ENCODE measurements around the gene PARVA.

PARVA gene

DNA sequence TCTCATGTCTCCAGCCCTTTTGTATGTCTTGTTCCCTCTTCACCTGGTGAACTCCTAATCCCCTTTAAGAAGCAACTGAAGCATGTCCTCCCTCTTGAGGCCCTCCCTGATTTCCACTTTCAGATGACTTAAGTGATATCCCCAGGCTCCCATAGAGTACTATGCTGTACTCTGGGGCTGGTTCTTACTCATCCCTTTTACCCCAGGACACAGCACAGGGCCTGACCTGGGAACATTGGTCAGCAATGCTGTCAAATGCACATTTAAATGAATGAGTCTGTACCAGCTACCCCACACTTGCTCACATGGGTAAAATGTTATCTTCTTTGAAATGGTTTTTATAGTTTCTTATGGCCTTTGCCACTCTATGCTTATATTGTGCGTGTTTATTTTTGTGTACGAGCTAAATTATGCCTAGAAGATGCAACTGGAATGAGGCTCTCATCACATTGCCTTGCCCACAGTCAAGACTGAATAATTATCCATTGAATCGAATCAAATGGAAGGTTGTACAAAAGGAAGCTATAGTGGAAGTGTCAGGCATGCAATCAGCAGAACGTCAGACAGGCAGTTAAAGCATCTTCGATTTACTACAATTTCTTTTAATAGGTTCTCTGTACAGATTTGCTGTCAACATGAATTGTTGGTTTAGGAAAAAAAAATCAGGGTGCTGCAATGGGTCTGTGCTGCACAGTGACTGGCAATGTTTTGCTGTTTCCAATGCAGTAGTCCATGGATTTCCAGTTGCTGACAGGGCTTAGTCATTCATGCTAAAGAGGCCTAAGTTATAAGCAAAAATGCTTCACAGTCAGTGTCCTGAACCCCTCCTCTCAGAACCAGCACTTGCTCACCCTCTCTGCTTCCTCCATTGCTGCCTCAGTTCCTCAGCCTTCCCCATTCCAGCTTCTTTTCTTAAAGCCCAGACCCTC, 79.5 kb downstream of the PARVA start:
- DNase-seq (ENCODE audit: low spot score) (no peak), FAIRE-seq (no peak)

DNA sequence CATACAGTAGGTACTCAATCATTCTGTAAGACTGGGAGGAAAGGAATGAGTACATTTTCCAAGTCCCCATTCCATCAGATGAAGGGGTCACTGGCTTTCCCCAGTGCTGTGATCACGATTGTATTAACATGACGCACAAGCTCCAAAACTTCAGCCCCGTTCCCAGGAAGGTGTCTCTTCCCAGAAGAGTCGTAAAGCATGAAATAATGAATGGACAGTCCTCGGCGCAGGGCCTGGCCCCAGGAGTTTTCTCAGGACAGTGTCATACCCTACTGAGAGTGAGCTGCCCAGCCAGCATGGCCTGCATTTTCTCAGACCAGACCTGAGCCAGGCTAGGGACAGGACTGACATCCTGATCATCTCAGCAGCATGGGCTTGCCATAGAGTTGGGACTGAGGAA, 80.7 kb downstream of the PARVA start:
- no peak for FAIRE-seq
- no peak for DNase-seq (ENCODE audit: low spot score)

DNA sequence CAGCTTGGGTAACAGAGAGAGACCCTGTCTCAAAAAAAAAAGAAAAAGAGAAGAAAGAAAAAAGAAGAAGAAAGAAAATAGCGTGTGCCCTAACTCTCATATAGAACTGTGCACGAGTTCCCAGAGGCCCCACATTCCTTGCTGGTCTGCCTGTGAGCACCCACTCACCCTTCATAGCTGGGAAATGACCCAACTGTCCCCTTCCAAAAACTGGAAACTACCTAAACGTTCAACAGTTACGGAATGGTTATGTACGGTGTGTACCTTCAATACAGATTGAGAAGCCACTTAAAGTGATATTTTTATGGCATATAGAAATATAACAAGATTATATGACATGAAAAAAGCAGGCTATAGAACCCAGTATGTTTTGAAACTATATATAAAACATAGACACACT, 82.0 kb downstream of the PARVA start:
- DNase-seq (ENCODE audit: low spot score): no peak
- no peak for FAIRE-seq

DNA sequence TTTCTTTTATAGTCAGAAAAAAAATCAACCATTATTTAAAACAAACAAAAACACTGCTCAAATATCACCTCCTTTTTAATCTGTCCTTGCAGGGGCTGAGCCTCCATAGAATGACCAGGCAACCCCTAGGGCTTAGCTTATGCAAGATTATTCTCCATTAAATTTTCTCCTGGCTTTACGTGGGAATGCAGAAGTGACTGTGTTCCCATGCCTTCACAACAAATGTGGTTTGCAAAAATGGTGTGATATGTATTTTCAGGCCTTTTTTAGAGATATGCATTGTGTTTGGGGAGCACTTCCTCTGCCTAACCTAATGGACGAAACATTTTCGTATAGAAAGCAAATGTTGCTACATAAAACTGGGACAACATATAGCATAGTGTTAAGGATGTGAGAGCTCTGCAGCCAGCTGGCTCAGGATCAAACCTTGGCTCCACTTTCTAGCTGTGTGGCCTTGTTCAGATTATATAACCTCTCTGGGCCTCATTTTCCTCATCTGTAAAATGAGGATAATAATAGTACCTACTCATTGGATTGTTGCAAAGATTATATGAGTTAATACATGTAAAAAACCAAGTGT, 82.6 kb downstream of the PARVA start:
- FAIRE-seq (no peak), DNase-seq (ENCODE audit: low spot score) (no peak)

DNA sequence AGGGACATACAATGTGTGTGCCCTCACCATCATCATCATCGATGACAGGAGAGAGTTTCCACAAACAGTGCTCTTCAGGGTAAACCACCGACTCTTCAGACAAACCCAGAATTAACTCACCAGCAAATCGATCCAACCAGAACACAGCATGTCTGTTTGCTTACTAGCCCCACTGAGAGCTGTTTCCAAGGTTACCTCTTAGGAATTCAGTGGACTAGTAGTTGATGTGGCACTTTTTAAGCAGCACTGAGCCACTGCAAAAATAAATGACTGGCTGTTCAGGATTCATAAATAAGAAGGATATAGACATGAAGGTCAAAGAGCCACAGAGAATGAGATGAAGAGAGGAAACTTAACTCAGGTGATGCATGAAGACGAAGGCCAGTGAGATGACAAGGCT, 83.1 kb downstream of the PARVA start:
- DNase-seq (ENCODE audit: low spot score) (no peak), FAIRE-seq (no peak)

DNA sequence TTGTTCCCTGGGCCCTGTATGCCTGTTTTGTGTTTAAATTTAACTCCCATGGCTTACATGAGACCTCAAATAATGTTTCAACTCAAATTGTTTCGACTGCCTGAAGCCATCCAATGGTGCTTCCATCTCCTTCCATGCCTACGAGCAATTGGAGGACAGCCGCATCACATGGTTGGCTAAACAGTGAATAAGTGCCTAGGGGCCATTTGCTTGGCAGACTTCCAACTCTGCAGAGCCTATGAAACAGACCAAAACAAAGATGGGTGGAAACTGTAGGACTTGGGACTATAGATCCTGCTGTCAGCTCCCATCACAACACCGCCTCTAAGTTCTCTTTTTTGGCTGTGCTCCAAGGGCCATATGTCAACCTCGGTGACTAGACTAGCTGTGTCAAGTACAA, 84.1 kb downstream of the PARVA start:
- FAIRE-seq (no peak), DNase-seq (ENCODE audit: low spot score) (no peak)

DNA sequence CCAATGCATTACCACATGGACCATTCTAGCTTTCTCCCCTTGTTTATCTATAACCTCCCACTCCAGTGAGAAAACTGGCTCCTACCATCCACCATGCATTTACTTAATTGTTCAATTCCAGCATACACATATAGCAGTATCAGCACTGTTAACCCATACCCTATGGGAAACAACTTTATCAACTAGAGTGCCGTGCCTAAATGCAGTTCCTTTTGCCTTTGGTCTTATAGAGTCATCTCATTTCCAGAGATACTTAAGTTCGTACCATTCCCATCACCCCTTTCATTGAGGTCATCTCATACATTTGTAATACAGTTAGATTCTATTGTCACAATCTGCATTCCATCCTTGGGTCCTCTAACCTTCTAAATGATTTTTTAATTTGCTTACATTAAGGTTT, 86.9 kb downstream of the PARVA start:
- no peak for FAIRE-seq

DNA sequence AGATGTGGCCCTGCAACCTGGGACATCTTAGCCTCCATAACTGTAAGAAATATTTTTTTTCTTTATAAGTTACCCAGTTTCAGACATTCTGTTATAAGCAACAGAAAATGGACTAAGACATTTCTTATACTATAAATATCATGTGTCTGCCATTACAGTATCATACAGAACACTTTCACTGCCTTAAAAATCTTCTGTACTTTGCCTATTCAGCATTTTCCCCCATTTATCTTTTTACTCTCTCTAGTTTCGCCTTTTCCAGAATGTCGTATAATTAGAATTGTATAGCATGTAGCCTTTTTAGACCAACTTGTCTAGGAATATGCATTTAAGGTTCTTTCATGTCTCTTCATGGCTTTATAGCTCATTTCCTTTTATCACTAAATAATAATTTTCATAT, 88.0 kb downstream of the PARVA start:
- FAIRE-seq: no peak

More for the DNA sequence above, 86.9 kb downstream of the PARVA start:
- no peak for DNase-seq (ENCODE audit: low spot score)

DNA sequence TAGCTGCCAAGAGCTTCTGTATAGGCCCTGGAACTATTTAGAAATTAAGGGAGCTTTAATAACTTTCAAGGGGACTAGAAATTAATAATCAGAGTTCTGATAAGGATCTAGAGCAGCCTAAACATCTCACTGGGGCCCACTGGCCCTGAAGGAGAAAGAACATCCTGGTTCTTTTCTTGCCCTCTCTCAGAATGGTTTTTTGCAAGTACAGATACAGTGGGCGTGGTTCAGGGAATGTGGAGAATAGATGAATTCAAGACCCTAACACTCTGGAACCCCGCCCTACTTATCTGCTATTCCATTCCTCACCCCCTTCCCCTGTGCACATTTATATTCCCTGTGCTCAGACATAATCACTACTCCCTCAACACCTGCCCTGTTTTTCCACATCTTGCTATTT, 90.2 kb downstream of the PARVA start:
- FAIRE-seq (no peak), DNase-seq (ENCODE audit: low spot score) (no peak)

More for the DNA sequence above, 88.0 kb downstream of the PARVA start:
- no peak for DNase-seq (ENCODE audit: low spot score)

DNA sequence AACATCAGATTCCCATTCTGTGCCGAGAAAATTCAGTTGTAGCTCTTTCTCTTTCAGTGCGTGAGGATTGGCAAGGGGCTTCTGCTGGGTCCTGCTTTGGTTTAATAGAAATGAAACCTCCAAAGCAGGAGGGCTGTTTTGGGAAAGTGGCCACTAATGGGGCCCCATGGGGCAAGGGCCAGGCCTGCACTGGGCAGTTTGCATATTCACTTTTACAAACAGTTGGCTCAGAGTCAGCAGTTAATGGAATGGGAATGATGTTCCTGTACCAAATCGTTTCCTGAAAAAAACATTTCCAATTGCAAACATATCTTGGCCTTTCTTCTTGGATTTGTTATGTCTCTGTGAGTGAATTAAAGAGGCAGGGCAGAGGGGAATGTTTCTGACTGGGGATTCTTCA, 92.1 kb downstream of the PARVA start:
- DNase-seq (ENCODE audit: low spot score): no peak
- no peak for FAIRE-seq

DNA sequence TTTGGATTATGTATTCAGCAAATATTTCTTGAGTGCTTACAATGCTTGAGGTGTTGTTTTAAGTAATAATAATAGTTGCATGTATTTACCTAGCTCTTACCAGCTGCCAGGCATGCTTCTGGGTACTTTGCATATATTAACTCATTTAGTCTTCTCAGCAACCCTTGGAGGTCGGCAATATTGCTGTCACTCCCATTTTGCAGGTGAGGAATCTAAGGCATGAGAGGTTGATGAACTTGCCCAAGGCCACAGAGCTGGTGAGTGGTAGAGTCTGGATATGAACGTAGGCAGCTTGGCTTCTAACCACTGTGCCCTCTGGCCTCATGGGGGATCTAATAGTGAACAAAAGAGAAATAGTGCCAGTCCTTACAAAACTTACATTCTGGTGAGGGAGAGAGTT, 92.9 kb downstream of the PARVA start:
- FAIRE-seq (no peak), DNase-seq (ENCODE audit: low spot score) (no peak)

DNA sequence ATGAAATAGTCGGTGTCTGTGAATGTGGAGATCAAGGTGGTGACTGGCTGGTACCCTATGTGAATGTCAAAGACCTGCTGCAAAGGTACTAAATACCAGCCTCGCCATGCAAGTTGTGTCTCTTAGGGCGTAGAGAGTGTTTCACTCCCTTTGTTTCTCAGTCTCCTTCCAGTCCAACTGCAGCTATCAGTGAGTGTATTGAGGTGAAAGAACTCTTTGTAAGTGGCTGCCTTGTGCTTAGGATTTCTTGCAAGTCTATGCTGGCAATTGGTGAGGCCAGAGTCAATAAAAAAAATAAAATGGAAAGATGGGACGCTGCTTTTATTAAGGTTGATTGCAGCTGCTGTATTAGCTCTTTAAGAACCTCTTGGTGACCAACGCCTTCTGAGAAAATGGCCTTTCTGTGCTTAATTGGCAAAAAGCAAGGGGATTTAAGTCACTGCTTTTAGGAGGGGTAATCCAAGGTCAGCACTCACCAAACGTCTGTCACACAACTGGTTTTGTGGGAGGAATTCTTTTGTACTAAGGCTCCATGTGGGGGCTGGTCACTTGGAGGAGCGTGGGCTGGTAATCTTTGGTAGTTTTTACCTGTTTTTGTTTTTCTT, 95.1 kb downstream of the PARVA start:
- DNase-seq (ENCODE audit: low spot score) (no peak), FAIRE-seq (no peak)

DNA sequence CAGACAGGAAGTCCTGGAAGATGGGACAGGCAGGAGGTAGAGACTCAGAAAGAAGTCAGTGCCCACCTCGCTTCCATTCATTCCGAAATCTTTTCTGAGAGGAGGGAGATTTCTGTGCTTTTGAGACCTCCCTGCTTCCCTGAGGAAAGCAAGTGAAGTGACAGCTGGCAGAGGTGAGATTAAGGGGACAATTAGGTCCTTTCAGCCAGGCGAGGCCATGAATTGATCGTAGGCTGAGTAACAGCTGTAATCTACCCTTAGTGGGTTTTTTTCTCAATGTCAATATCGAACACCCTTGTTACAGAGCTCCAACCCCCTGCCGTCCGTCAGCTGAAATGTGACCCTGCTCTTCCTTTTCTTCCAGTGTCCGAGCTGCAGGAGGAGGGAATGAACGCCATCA, 96.0 kb downstream of the PARVA start:
- no peak for DNase-seq (ENCODE audit: low spot score)
- FAIRE-seq: no peak

DNA sequence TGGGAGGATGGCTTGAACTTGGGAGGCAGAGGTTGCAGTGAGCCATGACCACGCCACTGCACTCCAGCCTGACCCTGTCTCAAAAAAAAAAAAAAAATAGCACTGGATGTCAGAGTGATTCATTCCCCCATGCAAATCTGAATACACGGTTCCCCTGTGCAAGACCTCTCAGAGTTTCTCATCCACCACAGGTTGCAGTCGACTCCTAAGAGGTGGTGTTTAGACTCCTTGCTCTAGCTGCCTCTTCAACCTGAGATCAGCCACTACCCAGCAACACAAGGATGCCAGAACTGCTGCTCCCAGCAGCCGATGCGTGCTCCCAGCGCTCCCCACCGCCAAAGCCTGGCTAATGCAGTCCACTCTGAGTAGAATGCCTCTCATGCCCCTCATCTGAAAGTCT, 97.5 kb downstream of the PARVA start:
- FAIRE-seq (no peak), DNase-seq (ENCODE audit: low spot score) (no peak)

DNA sequence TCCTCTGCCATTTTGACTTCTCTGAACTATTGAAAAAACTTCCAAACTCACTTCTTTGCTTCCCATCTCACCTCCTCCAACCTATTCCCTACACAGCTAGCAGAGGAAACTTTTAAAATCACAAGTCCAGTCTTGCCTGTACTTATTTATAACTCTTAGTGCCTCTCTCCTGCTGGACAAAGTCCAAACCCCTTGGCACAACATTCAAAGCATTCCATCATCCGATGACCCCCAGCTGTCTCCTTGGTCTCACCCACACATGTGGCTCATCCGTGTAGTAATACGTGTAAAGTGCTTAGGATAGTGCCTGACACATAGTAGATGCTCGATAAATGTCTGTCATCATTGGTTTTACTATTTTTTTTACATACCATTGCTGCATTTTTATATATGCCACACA, 101.4 kb downstream of the PARVA start:
- DNase-seq (ENCODE audit: low spot score) (no peak), FAIRE-seq (no peak)

DNA sequence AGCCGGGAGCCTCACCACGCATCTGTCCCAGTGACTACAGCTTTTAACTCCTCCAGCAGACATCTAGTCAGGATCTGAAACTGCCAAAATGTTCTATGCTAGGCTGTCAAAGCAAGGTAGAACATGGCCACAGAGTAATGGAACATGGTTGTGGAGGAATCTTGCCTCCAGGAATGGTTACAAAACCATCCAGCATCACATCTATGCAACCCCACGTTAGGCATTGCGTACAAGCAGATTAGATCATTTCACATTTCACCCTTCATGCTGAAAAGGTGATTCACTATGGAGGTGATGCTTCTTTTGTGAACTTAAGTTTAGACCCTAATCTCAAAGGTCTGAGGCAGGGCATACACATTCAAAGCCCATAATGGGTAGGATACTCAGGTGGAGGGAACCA, 103.0 kb downstream of the PARVA start:
- FAIRE-seq (no peak), DNase-seq (ENCODE audit: low spot score) (no peak)

DNA sequence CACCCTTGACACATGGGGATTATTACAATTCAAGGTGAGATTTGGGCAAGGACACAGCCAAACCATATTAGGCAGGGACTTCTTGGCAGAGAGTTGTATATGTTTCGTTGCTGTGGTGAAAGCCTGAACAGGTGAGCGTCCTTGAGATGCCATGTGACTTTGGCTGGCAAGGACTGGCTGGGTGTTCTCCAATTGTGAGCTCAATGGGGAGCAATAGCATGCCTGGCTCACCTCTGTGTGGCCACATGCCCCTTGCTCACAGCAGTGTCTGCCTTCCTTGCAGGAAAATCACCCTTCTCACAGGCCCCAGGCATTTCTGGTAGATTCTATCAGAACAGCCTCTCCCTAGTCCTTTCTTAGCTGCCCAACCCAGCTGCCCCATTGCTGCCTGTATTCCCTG, 105.5 kb downstream of the PARVA start:
- FAIRE-seq (no peak), DNase-seq (ENCODE audit: low spot score) (no peak)

DNA sequence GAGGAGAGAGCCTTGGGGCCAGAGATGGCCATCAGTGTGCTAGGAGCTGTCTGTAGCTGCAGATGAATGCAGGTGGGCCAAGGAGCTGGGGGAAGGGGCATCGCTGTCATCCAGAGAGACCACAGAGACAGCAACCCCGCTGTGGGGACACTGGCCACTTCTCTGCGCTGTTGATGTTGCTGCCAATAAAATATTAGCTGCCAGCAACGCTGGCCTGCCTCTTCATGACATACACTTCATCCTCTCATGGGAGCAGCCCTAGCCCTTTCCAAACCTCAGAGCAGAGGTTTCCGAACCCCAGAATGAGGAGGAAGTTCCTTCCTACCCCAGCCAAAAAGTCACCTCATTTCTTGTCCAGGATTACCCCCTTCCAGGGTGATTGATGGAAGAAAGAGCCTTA, 106.2 kb downstream of the PARVA start:
- DNase-seq (ENCODE audit: low spot score) (no peak), FAIRE-seq (no peak)

DNA sequence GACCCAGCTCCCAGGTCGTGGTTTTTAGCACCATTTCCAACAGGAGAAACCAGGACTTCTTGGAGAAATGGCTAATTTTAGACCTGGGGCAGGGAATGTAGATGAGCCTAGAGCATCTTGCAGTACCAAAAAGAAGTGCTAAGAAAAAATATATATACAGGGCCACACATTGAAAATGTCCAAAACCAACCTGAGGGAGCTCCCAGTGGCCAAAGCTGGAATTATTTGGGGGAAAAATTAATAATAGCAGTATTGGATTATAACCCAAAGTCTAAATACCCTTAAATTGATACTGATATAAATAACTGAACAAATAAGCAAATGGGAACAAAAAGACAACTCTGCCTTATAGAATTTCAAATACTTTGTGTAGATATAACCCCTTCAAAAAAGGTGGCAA, 108.0 kb downstream of the PARVA start:
- FAIRE-seq: no peak
- DNase-seq (ENCODE audit: low spot score): no peak

DNA sequence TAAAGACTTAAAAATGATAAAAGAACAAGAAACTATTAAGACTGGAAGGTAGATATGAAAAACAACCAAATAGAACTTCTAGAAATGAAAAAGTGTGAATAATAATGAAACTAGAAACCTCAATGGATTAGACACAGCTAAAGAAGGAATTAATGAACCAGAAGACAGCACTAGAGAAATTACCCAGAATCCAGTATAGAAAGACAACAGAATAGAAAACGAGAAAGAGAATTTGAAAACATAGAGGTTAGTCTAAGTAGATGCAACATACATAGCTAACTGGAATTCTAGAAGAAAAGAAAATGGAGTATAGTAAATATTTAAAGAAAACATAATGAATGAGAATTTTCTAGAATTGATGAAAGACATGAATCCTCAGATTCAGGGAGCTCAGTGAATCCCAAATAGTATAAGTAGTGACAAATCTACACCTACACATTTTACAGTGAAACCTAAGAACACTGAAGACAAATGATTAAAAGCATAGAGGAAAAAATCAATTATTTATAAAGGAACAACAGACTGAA, 111.9 kb downstream of the PARVA start:
- FAIRE-seq: no peak
- DNase-seq (ENCODE audit: low spot score): no peak

DNA sequence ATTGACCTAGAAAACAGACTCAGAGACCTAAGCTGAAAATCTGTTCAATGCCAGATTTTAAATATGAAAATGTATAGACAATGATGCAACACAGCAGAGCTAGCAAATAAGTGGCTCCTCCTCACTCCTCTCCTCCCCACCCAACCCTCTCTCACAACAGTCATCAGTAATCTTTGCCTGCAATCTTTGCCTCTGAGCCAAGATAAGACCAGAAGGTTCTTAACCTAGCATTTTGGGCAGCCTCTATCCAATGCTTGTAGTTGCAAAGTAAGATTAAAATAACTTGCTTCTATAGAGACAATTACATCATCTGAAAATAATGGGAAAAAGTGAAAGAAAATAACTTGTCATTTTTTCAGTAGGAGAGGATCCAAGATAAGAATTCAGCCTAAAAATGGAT, 117.3 kb downstream of the PARVA start:
- DNase-seq (ENCODE audit: low spot score) (no peak), FAIRE-seq (no peak)

All from RCC 7860 (cell line).